HEK293 (cell line): ENCODE data around the gene ATP6V1A.

Source experiments
- ZNF169 ChIP-seq: fragments of 450-650 bp; formaldehyde crosslinking; IDR thresholded peaks from 2 replicates; pipeline ENCODE4 v1.5.1; 2016; ENCODE audit warnings: missing biosample characterization, missing genetic modification characterization
- TF ChIP-seq, protein P1 (sequence below): IDR thresholded peaks from 2 replicates; pipeline ENCODE4 v1.6.1; 2011; ENCODE audit warnings: mild to moderate bottlenecking, low read depth, low read length, borderline replicate concordance

DNA sequence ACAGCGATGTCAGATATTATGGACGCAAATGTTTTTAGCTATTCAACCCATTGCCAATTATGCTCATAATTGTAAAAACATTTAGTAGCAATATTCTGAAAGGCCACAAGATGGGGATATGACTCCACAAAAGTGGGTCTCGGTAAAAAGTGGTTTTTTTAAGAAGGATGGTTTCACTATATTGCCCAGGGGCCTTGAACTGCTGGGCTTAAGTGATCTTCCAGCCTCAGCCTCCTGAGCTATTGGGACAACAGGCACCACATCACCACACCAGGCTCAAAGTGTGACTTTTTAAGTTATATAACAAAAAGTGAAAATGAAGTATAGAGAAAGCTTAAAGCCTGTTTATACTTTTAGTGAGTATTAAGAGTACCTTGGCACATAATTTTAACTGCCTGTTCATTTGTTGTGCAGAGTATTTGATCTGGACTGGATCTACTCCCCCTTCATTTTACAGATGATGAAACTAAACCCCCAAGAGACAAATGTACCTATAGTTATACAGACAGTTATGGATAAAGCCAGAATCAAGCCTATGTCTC lies 10.2 kb upstream of the ATP6V1A start:
- TF ChIP-seq, protein P1, sequence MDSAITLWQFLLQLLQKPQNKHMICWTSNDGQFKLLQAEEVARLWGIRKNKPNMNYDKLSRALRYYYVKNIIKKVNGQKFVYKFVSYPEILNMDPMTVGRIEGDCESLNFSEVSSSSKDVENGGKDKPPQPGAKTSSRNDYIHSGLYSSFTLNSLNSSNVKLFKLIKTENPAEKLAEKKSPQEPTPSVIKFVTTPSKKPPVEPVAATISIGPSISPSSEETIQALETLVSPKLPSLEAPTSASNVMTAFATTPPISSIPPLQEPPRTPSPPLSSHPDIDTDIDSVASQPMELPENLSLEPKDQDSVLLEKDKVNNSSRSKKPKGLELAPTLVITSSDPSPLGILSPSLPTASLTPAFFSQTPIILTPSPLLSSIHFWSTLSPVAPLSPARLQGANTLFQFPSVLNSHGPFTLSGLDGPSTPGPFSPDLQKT: no peak
- no peak for TF ChIP-seq ZNF169 (tag by site-specific recombination)
